DOHH2 (cell line): ENCODE data around the gene FBLN7.

Experiments
- H3F3A ChIP-seq: fragments of 200-600 bp; sonication (generic), shearing (Covaris generic); 2 replicates; pipeline ENCODE4 v1.6.0; 2016; ENCODE audit warnings: antibody characterized with exemption, mild to moderate bottlenecking; ENCODE audit not compliant: control insufficient read depth, insufficient read depth
- H3K27ac ChIP-seq: fragments of 200-600 bp; sonication (generic); 2 replicates; pipeline ENCODE4 v1.5.1; 2014; ENCODE audit warnings: low read depth, mild to moderate bottlenecking, low read length, moderate library complexity
- H3K27me3 ChIP-seq: fragments of 200-600 bp; sonication (generic); 2 replicates; pipeline ENCODE4 v1.6.1; 2014; ENCODE audit warnings: mild to moderate bottlenecking, low read length, mixed read lengths; ENCODE audit not compliant: control insufficient read depth
- H3K36me3 ChIP-seq: fragments of 200-600 bp; sonication (generic); 2 replicates; pipeline ENCODE4 v1.6.1; 2014; ENCODE audit warnings: mild to moderate bottlenecking, low read length, moderate library complexity, mixed read lengths; ENCODE audit not compliant: control insufficient read depth
- H3K4me1 ChIP-seq: fragments of 200-600 bp; sonication (generic); 2 replicates; pipeline ENCODE4 v1.6.1; 2014; ENCODE audit warnings: mild to moderate bottlenecking, low read length, mixed read lengths; ENCODE audit not compliant: control insufficient read depth
- H3K4me2 ChIP-seq: fragments of 200-600 bp; sonication (generic); 2 replicates; pipeline ENCODE4 v1.6.0; 2014; ENCODE audit warnings: mild to moderate bottlenecking, low read length, moderate library complexity
- H3K4me3 ChIP-seq: fragments of 200-600 bp; sonication (generic); 2 replicates; pipeline ENCODE4 v1.5.1; 2014; ENCODE audit warnings: mild to moderate bottlenecking, low read length, mixed read lengths
- H3K79me2 ChIP-seq: fragments of 200-600 bp; sonication (generic); 2 replicates; pipeline ENCODE4 v1.6.1; 2014; ENCODE audit warnings: mild to moderate bottlenecking, low read length, mixed read lengths; ENCODE audit not compliant: control insufficient read depth
- H3K9me2 ChIP-seq: fragments of 200-600 bp; sonication (generic); replicated peaks from 2 replicates; pipeline ENCODE4 v1.6.1; 2014; ENCODE audit warnings: mild to moderate bottlenecking, low read length, mixed read lengths; ENCODE audit not compliant: control insufficient read depth
- H3K9me3 ChIP-seq: fragments of 200-600 bp; sonication (generic); 2 replicates; pipeline ENCODE4 v1.6.1; 2014; ENCODE audit warnings: antibody characterized with exemption, low read length, mixed read lengths; ENCODE audit not compliant: control insufficient read depth, insufficient read depth
- H4K20me1 ChIP-seq: fragments of 200-600 bp; sonication (generic); 2 replicates; pipeline ENCODE4 v1.6.0; 2014; ENCODE audit warnings: low read depth, mild to moderate bottlenecking, antibody characterized with exemption, low read length, moderate library complexity; ENCODE audit not compliant: control insufficient read depth, insufficient read depth
- EZH2phosphoT487 ChIP-seq: fragments of 200-600 bp; sonication (generic); IDR thresholded peaks from 2 replicates; pipeline ENCODE4 v1.6.1; 2017; ENCODE audit warnings: borderline replicate concordance, mild to moderate bottlenecking, antibody characterized with exemption, low read length, moderate library complexity, mixed read lengths
- TF ChIP-seq, protein P1 (sequence below): fragments of 200-600 bp; sonication (generic); IDR thresholded peaks from one replicate; pipeline ENCODE4 v1.5.1; 2014; ENCODE audit warnings: antibody characterized with exemption, mild to moderate bottlenecking, low read depth, low read length; ENCODE audit not compliant: poor library complexity, severe bottlenecking

FBLN7 gene

DNA sequence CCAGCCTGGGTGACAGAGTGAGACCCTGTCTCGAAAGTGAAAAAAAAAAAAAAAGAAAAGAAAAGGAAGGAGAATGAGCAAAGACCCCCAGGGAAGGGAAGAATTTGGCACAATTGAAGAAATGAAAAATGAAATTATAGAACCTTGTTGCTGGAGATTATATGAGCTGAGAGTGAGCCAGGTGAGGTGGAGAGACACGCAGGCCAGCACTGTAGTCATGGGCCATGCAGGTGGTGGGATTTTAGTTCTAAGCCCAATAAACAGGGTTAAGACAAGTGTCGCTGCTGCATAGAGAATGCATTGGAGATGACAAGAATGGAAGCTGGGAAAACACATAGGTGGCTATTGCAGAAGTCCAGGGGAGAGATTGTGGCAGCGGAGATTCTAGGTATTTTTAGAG, 32.3 kb downstream of the FBLN7 start:
- no peaks in the 10 kb centered on the region for H3F3A ChIP-seq
- H3K27me3 ChIP-seq: no peaks in the 10 kb centered on the region
- no peaks in the 10 kb centered on the region for H3K9me2 ChIP-seq
- H3K36me3 ChIP-seq: no peaks in the 10 kb centered on the region
- H3K27ac ChIP-seq: no peak overlapping the region
- H3K79me2 ChIP-seq: no peaks in the 10 kb centered on the region
- no peak overlapping the region for H3K4me2 ChIP-seq
- no peak overlapping the region for H3K4me3 ChIP-seq
- no peaks in the 10 kb centered on the region for H4K20me1 ChIP-seq
- TF ChIP-seq, protein P1, sequence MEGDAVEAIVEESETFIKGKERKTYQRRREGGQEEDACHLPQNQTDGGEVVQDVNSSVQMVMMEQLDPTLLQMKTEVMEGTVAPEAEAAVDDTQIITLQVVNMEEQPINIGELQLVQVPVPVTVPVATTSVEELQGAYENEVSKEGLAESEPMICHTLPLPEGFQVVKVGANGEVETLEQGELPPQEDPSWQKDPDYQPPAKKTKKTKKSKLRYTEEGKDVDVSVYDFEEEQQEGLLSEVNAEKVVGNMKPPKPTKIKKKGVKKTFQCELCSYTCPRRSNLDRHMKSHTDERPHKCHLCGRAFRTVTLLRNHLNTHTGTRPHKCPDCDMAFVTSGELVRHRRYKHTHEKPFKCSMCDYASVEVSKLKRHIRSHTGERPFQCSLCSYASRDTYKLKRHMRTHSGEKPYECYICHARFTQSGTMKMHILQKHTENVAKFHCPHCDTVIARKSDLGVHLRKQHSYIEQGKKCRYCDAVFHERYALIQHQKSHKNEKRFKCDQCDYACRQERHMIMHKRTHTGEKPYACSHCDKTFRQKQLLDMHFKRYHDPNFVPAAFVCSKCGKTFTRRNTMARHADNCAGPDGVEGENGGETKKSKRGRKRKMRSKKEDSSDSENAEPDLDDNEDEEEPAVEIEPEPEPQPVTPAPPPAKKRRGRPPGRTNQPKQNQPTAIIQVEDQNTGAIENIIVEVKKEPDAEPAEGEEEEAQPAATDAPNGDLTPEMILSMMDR: no peak
- TF ChIP-seq EZH2phosphoT487: no peak
- H3K4me1 ChIP-seq: peaks cover 8% of the 10 kb centered on the region
- no peaks in the 10 kb centered on the region for H3K9me3 ChIP-seq

DNA sequence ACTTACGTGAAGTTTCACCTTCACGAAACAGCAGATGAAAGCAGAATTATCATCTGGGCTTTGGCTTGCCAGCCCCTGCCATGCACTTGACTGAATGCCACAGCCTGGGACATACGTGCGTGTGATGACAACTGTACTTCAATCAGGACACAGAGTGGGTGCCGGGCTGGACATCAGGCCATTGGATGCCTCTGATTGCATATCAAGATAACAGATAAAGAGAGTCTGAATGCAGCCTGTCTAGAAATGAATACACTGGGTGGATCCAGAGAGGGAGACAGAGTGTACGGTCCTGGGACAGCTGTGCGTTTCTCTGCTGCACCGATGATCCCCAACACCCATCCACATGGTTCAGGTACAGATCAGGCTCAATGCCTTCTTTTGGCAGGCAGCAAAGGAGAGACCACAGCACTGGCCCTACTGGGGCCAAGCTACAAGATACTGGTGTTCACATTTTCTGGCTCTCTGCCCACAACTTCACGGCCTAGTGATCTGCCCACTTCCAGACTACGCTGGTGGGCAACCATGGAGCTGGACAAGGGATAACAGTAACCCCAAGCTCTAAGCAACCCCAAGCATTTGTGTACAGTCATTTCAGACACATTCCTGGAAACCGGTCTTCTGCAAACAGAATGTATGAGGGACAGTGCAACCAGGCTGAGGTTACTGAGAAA, 35.6 kb downstream of the FBLN7 start:
- H3K4me3 ChIP-seq: no peak overlapping the region
- no peaks in the 10 kb centered on the region for H3K27me3 ChIP-seq
- H3K27ac ChIP-seq: no peak overlapping the region
- H3K79me2 ChIP-seq: no peaks in the 10 kb centered on the region
- no peaks in the 10 kb centered on the region for H3K36me3 ChIP-seq
- TF ChIP-seq, protein P1: no peak
- TF ChIP-seq EZH2phosphoT487: no peak
- no peaks in the 10 kb centered on the region for H3K9me2 ChIP-seq
- H3F3A ChIP-seq: no peaks in the 10 kb centered on the region
- no peaks in the 10 kb centered on the region for H3K9me3 ChIP-seq
- H3K4me1 ChIP-seq: peaks cover 8% of the 10 kb centered on the region
- no peaks in the 10 kb centered on the region for H4K20me1 ChIP-seq
- no peak overlapping the region for H3K4me2 ChIP-seq

DNA sequence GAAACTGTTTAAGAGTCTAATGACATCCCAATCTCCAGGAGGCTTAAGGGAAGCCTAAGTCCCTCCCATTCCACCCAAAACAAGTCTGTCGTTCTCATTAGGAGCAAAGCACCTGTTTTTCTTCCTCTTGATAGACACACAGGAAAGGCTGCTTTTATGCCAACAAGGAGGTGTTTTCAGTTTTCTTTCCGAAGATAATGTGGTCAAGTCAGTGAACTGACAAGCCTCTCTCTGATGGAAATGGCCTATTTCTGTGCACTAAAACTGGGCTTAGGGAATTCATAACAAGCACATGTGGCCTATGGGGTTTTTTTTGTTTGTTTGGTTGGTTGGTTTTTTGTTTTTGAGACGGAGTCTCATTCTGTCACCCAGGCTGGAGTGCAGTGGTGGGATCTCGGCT, 36.2 kb downstream of the FBLN7 start:
- Histone ChIP-seq H3F3A (no peaks in the 10 kb centered on the region), H4K20me1 (no peaks in the 10 kb centered on the region), H3K36me3 (no peaks in the 10 kb centered on the region), H3K27ac (no peak overlapping the region), H3K9me3 (no peaks in the 10 kb centered on the region), H3K79me2 (no peaks in the 10 kb centered on the region), H3K27me3 (no peaks in the 10 kb centered on the region), H3K9me2 (no peaks in the 10 kb centered on the region), H3K4me3 (no peak overlapping the region), H3K4me1 (peaks cover 8% of the 10 kb centered on the region), H3K4me2 (no peak overlapping the region)
- TF ChIP-seq, protein P1: no peak
- TF ChIP-seq EZH2phosphoT487: no peak

DNA sequence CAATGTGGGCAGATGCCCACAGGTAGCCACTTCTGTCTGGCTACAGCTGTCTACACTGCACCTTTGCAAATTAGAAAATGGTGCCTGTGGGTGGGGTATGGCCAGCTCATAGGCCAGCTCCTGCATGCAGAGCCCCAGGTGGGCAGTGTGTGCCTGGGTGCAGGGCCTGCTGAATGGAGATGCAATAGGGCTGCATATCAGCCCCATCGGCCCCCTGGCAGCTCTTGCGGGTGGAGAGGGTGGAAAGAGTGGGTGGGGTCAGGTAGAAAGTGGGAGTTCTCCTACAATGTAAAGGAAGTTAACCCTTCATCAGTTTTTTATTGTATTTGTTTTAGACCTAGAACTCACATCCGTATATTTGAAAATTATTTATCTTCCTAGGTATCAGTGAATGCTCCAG, 37.1 kb downstream of the FBLN7 start:
- no peaks in the 10 kb centered on the region for H3K9me2 ChIP-seq

More for the DNA sequence above, 37.1 kb downstream of the FBLN7 start:
- no peak overlapping the region for H3K27ac ChIP-seq
- H3K4me2 ChIP-seq: no peak overlapping the region
- TF ChIP-seq EZH2phosphoT487: no peak
- TF ChIP-seq, protein P1: no peak
- H4K20me1 ChIP-seq: no peaks in the 10 kb centered on the region
- H3K4me1 ChIP-seq: peaks cover 8% of the 10 kb centered on the region
- no peaks in the 10 kb centered on the region for H3K79me2 ChIP-seq
- H3K4me3 ChIP-seq: no peak overlapping the region
- no peaks in the 10 kb centered on the region for H3F3A ChIP-seq
- H3K9me3 ChIP-seq: no peaks in the 10 kb centered on the region
- no peaks in the 10 kb centered on the region for H3K36me3 ChIP-seq
- H3K27me3 ChIP-seq: no peaks in the 10 kb centered on the region
